Parathyroid adenoma (tissue), 2 donors: ENCODE data around the gene ANKRD6.

Source experiments
- H2AFZ ChIP-seq: fragments of 300-600 bp; sonication (generic); one replicate; pipeline ENCODE4 v1.7.0; 2017; ENCODE audit warnings: antibody characterized with exemption, mild to moderate bottlenecking
- H3K27ac ChIP-seq: fragments of 300-600 bp; sonication (generic); one replicate; pipeline ENCODE4 v1.7.0; 2017
- H3K27me3 ChIP-seq: fragments of 300-600 bp; sonication (generic); one replicate; pipeline ENCODE4 v1.7.0; 2017; ENCODE audit warnings: low read length; ENCODE audit not compliant: control insufficient read depth, insufficient read depth
- H3K36me3 ChIP-seq: fragments of 300-600 bp; sonication (generic); one replicate; pipeline ENCODE4 v1.7.0; 2017; ENCODE audit warnings: low read length; ENCODE audit not compliant: control insufficient read depth, insufficient read depth
- H3K4me1 ChIP-seq: fragments of 300-600 bp; sonication (generic); one replicate; pipeline ENCODE4 v1.7.0; 2017; ENCODE audit warnings: control low read depth
- H3K4me2 ChIP-seq: fragments of 300-600 bp; sonication (generic); one replicate; pipeline ENCODE4 v1.7.0; 2017; ENCODE audit warnings: low read length
- H3K4me3 ChIP-seq: fragments of 300-600 bp; sonication (generic); one replicate; pipeline ENCODE4 v1.7.0; 2017; ENCODE audit warnings: low read depth, low read length
- H3K79me2 ChIP-seq: fragments of 300-600 bp; sonication (generic); one replicate; pipeline ENCODE4 v1.7.0; 2017; ENCODE audit warnings: control low read depth
- H3K9ac ChIP-seq: fragments of 300-600 bp; sonication (generic); one replicate; pipeline ENCODE4 v1.7.0; 2017; ENCODE audit warnings: mild to moderate bottlenecking
- H3K9me3 ChIP-seq: fragments of 300-600 bp; sonication (generic); one replicate; pipeline ENCODE4 v1.7.0; 2017; ENCODE audit warnings: low read length; ENCODE audit not compliant: control insufficient read depth
- TF ChIP-seq, protein P1 (sequence below): fragments of 300-600 bp; sonication (generic); IDR thresholded peaks from one replicate; pipeline ENCODE4 v1.7.0; 2017; ENCODE audit warnings: antibody characterized with exemption, mild to moderate bottlenecking
- donor health status: primary hyperparathyroidism.

ANKRD6 gene

DNA sequence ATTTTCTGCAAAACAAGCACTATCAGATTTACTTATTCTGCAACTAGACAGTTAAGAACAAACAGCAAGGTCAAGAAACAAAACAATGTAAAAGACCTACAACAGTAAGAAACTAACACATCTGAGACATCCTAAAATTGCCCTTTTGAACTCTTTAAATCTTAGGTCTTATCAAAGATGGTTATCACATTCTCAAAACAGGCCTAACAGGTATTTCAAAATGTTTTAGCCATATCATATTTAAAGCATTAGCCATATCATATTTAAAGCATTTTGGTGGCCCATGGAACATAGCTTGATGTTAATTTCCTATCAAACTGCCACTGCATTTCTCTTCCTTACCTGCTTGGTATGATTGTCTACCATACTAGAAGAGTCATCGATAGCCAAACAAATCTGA is 216.7 kb downstream of the ANKRD6 start:
- no peaks in the 10 kb centered on the region for H3K9me3 ChIP-seq
- H3K9ac ChIP-seq, result no peak overlapping the region
- H3K4me3 ChIP-seq, result no peak overlapping the region
- H3K4me2 ChIP-seq, result no peak overlapping the region
- H3K79me2 ChIP-seq, result no peaks in the 10 kb centered on the region
- no peak overlapping the region for H2AFZ ChIP-seq
- TF ChIP-seq, protein P1, sequence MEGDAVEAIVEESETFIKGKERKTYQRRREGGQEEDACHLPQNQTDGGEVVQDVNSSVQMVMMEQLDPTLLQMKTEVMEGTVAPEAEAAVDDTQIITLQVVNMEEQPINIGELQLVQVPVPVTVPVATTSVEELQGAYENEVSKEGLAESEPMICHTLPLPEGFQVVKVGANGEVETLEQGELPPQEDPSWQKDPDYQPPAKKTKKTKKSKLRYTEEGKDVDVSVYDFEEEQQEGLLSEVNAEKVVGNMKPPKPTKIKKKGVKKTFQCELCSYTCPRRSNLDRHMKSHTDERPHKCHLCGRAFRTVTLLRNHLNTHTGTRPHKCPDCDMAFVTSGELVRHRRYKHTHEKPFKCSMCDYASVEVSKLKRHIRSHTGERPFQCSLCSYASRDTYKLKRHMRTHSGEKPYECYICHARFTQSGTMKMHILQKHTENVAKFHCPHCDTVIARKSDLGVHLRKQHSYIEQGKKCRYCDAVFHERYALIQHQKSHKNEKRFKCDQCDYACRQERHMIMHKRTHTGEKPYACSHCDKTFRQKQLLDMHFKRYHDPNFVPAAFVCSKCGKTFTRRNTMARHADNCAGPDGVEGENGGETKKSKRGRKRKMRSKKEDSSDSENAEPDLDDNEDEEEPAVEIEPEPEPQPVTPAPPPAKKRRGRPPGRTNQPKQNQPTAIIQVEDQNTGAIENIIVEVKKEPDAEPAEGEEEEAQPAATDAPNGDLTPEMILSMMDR, result no peak
- no peaks in the 10 kb centered on the region for H3K36me3 ChIP-seq
- H3K4me1 ChIP-seq, result peaks cover 4% of the 10 kb centered on the region
- H3K27ac ChIP-seq, result no peak overlapping the region
- no peaks in the 10 kb centered on the region for H3K27me3 ChIP-seq

DNA sequence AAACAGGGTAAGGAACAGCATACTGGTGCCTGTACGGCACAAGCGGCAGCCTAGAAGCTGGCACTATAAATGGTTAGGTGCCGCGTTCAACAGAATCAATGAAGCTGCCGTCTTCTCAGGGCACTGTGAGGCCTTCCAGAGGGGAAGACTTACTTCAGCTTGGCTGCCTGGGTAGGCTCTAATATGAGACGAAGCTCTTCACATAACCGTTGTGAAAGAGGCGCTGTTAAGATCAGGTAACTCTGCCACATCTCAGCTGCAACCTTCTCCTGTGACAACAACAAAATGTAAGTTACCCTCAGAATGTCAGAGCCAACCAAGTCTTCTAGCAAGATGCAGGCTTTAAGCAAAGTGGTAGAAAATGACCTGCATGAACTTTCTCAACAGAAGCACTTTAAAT is 217.6 kb downstream of the ANKRD6 start:
- H3K4me2 ChIP-seq, result no peak overlapping the region
- no peak overlapping the region for H2AFZ ChIP-seq
- H3K27me3 ChIP-seq, result no peaks in the 10 kb centered on the region
- H3K36me3 ChIP-seq, result no peaks in the 10 kb centered on the region
- H3K79me2 ChIP-seq, result no peaks in the 10 kb centered on the region
- H3K4me3 ChIP-seq, result no peak overlapping the region
- TF ChIP-seq, protein P1, result no peak
- no peaks in the 10 kb centered on the region for H3K4me1 ChIP-seq
- H3K9ac ChIP-seq, result no peak overlapping the region
- no peak overlapping the region for H3K27ac ChIP-seq
- H3K9me3 ChIP-seq, result no peaks in the 10 kb centered on the region

DNA sequence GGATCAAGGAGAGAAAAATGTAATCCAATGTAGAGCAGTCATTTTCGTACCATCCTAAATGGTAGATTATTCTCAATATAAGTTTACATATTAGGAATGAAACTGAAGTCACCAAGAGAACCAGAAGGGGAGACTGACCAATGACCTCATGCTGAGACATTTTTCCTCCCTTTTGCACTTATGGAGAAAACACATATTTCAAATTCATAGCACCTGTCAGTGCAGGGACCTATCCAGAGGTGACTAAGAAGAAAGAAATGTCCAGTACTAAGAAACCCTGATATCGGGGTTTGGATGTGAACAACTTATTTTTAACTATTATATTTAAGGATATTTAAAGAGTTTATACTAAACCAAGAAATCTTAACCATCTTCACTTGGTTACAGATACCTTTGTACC is 222.2 kb downstream of the ANKRD6 start:
- no peak overlapping the region for H3K4me2 ChIP-seq
- no peaks in the 10 kb centered on the region for H3K9me3 ChIP-seq
- H3K27me3 ChIP-seq, result no peaks in the 10 kb centered on the region
- no peaks in the 10 kb centered on the region for H3K36me3 ChIP-seq
- TF ChIP-seq, protein P1, result no peak
- H3K79me2 ChIP-seq, result peaks cover 3% of the 10 kb centered on the region
- no peak overlapping the region for H3K4me3 ChIP-seq
- no peaks in the 10 kb centered on the region for H3K4me1 ChIP-seq
- no peak overlapping the region for H3K9ac ChIP-seq
- H2AFZ ChIP-seq, result no peak overlapping the region
- no peak overlapping the region for H3K27ac ChIP-seq

DNA sequence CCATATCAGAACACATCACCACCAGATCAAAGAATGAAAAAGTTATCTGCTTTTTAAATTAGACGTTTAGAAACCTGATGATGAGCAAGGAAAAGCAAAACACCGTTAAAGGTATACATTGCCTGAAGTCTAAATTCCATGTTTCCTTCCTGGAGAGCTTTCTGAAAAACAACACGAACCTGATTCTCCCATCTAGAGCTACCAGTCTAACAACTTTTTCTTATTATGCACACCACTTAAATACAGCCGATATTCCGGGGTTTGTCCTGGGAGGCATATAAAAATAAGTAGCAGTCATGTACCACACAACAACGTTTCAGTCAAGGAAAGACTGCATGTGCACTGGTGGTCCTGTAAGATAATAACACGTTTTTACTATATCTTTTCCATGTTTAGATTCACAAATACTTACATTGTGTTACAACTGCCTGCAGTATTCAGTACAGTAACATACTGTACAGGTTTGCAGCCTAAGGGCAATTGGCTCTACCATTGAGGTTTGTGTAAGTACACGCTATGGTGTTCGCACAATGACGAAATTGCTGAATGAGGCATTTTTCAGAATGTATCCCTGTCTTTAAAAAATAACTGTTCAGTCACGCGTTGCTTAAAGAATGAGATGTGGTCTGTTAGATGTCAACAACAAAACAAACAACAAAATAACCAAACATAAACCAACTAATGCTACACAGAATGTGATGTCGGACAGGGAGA is 224.7 kb downstream of the ANKRD6 start:
- Histone ChIP-seq H3K36me3 (no peaks in the 10 kb centered on the region), H3K79me2 (peaks cover 3% of the 10 kb centered on the region), H3K27ac (no peak overlapping the region), H3K9ac (no peak overlapping the region), H3K4me2 (no peak overlapping the region), H3K4me3 (no peak overlapping the region), H3K4me1 (peaks cover 11% of the 10 kb centered on the region), H2AFZ (no peak overlapping the region), H3K27me3 (no peaks in the 10 kb centered on the region), H3K9me3 (no peaks in the 10 kb centered on the region)
- TF ChIP-seq, protein P1, result no peak

DNA sequence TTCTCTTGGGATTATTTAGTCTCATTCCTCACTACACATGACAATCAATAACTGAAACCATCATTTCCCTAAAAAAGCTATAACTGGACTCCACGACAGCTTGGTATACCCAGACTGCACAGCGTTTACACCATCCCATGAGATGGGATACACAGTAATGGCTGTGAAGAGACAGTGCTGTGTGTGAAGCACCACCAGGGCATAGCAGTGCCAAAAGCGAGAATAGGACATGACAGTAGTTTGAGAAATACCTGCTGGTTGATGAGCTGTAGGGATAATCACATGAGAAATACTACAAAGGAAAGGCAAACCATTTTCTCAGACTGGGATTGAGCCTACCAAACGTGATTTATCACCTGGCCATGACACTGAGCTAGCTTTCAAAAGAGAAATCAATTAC is 228.0 kb downstream of the ANKRD6 start:
- H3K79me2 ChIP-seq, result peaks cover 3% of the 10 kb centered on the region

More for the DNA sequence above, 228.0 kb downstream of the ANKRD6 start:
- peak overlapping the region; percentile 29 for H3K27ac ChIP-seq
- no peak overlapping the region for H3K4me3 ChIP-seq
- H3K36me3 ChIP-seq, result no peaks in the 10 kb centered on the region
- H3K9me3 ChIP-seq, result no peaks in the 10 kb centered on the region
- TF ChIP-seq, protein P1, result no peak
- H3K4me2 ChIP-seq, result no peak overlapping the region
- no peak overlapping the region for H3K9ac ChIP-seq
- no peak overlapping the region for H2AFZ ChIP-seq
- H3K4me1 ChIP-seq, result peaks cover 13% of the 10 kb centered on the region
- no peaks in the 10 kb centered on the region for H3K27me3 ChIP-seq
